Thymus (tissue), 11 donors: ENCODE measurements around the gene ZNF750. TPM values are rescaled to one million over a fixed set of nuclear protein-coding genes. Genes with fewer than 3 reads are reported as not detected.

Experiments used
- DNase-seq, 9 donors: peaks; one replicate each; pipeline ENCODE4 v3.0.0-alpha.2; 2013; ENCODE audit warnings: low spot score in 9 of 9, low read depth in 6 of 9, missing footprints in 1 of 9
- H3K27ac ChIP-seq, 2 donors: one replicate each; pipeline ENCODE4 v1.5.1; 2013; ENCODE audit warnings: control low read depth in 1 of 2, low read depth in 1 of 2, low read length in 1 of 2, mild to moderate bottlenecking in 1 of 2, moderate library complexity in 1 of 2
- H3K27me3 ChIP-seq, 2 donors: one replicate each; pipeline ENCODE4 v1.5.1; 2013; ENCODE audit warnings: low read length in 1 of 2; ENCODE audit not compliant: control insufficient read depth in 2 of 2, insufficient read depth in 1 of 2
- H3K36me3 ChIP-seq, 2 donors: one replicate each; pipeline ENCODE4 v1.5.1; 2013; ENCODE audit warnings: low read length in 1 of 2, mild to moderate bottlenecking in 1 of 2, moderate library complexity in 1 of 2; ENCODE audit not compliant: control insufficient read depth in 2 of 2, insufficient read depth in 2 of 2
- H3K4me1 ChIP-seq, 2 donors: one replicate each; pipeline ENCODE4 v1.5.1; 2013; ENCODE audit warnings: low read length in 2 of 2; ENCODE audit not compliant: control insufficient read depth in 2 of 2, insufficient read depth in 2 of 2
- H3K4me3 ChIP-seq, 2 donors: one replicate each; pipeline ENCODE4 v1.5.1; 2013; ENCODE audit warnings: low read length in 2 of 2, control low read depth in 1 of 2, mild to moderate bottlenecking in 1 of 2
- H3K9me3 ChIP-seq, 2 donors: one replicate each; pipeline ENCODE4 v1.5.1; 2013; ENCODE audit warnings: low read length in 1 of 2, mild to moderate bottlenecking in 1 of 2; ENCODE audit not compliant: control insufficient read depth in 2 of 2, insufficient read depth in 1 of 2
- WGBS: extraction: QIAGEN DNeasy Blood & Tissue Kit; methylation state at CpG from one replicate; pipeline ENCODE4 v1.1.7; 2013; 5-methylcytosine and 5-hydroxymethylcytosine counted together
- polyA plus RNA-seq: library from polyadenylated mRNA; stranded (reverse); fragments of 200-250 nt; gene quantifications from one replicate; pipeline ENCODE4 v1.2.3, GENCODE V29; 2013
- total RNA-seq: library from RNA; stranded (reverse); fragments of 120-200 nt; gene quantifications from one replicate; pipeline ENCODE4 v1.2.4, GENCODE V29; 2013
- donor health status: healthy.

Gene ZNF750
- total and polyA plus RNA-seq, 2 donors: 3.9 to 4.1 TPM

DNA sequence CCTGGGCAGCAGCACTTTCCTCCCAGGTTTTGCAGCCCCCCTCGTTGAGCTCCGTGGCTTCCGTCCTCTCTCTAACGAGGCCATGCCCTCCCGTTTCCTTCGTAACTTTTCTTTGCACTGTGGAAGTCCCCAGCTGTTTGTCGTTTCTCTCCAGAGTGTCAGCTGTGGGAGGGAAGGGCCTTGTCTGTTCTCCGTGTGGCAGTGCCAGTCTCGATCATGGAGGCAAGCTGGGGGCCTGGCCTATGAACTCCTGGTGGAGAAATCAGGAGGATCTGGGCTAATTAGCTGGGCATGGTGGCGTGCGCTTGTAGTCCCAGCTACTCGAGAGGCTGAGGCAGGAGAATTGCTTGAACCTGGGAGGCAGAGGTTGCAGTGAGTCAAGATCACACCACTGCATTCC, 59.6 kb downstream of the ZNF750 start:
- Histone ChIP-seq H3K4me1 (peaks cover 0 to 18% of the 10 kb centered on the region in 2 donors), H3K36me3 (peaks cover 28 to 32% of the 10 kb centered on the region in 2 donors), H3K4me3 (no peak overlapping the region), H3K9me3 (no peaks in the 10 kb centered on the region), H3K27ac (no peak overlapping the region), H3K27me3 (no peaks in the 10 kb centered on the region)
- DNase-seq: no peak
- WGBS: 89% methylated on average over 12 of the region's 12 CpGs

DNA sequence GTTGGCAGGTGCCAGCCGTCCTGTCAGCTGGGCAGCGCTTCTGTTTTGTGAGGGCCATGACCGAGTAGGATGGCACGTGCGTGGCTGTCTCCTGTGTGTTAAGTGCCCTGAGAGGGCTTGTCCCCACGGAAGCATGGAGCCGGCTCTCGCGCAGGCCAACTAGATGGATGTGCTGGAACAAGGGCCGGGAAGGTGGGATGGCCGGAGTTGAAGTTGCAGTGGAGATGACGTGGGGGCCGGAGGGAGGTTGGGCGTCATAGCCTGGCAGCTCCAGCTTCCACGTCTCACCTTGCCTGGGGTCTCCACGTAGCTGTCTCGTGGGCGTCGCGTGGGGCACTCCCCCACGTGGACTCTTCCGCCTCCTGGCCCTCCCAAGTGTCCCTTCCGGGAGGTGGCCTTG, 60.3 kb downstream of the ZNF750 start:
- DNase-seq: no peak
- 98% methylated on average over 23 of the region's 23 CpGs for WGBS

More for the DNA sequence above, 60.3 kb downstream of the ZNF750 start:
- Histone ChIP-seq H3K36me3 (peaks cover 28 to 32% of the 10 kb centered on the region in 2 donors), H3K9me3 (no peaks in the 10 kb centered on the region), H3K27me3 (no peaks in the 10 kb centered on the region), H3K27ac (no peak overlapping the region), H3K4me3 (no peak overlapping the region), H3K4me1 (peaks cover 4 to 24% of the 10 kb centered on the region in 2 donors)

Other genes starting within 250 kb of the ZNF750 start
- gene WDR45B, start 191.6 kb downstream of the ZNF750 start, total RNA-seq: 33.0 TPM
- 67.0 TPM for gene WDR45B, start 191.6 kb downstream of the ZNF750 start, polyA plus RNA-seq
- gene RAB40B, start 141.3 kb downstream of the ZNF750 start, total RNA-seq: 1.7 TPM
- 8.4 TPM for gene RAB40B, start 141.3 kb downstream of the ZNF750 start, polyA plus RNA-seq
- gene FN3KRP, start 123.3 kb downstream of the ZNF750 start, total RNA-seq: 12.2 TPM
- gene FN3KRP, start 123.3 kb downstream of the ZNF750 start, polyA plus RNA-seq: 37.6 TPM
- 0.24 TPM for gene FN3K, start 104.4 kb downstream of the ZNF750 start, total RNA-seq
- gene FN3K, start 104.4 kb downstream of the ZNF750 start, polyA plus RNA-seq: 1.5 TPM
- 140 TPM for gene TBCD, start 88.0 kb downstream of the ZNF750 start, total RNA-seq
- 292 TPM for gene TBCD, start 88.0 kb downstream of the ZNF750 start, polyA plus RNA-seq
- gene METRNL, start 239.6 kb upstream of the ZNF750 start, total RNA-seq: 7.7 TPM
- gene METRNL, start 239.6 kb upstream of the ZNF750 start, polyA plus RNA-seq: 42.8 TPM